VCaP (cell line): Measurements from ENCODE around the gene CSTA.

Experiments used
- H3K27ac ChIP-seq: fragments of 450-650 bp; 2 replicates; pipeline ENCODE4 v1.5.1; 2017
- CTCF ChIP-seq: fragments of 450-650 bp; conservative IDR thresholded peaks from 2 replicates; pipeline ENCODE4 v1.5.1; 2017; ENCODE audit warnings: mild to moderate bottlenecking, moderate library complexity

The CSTA gene

GRCh38 chr3:122322095-122323075 lies 2.7 kb upstream of the CSTA start:
- no peak for TF ChIP-seq CTCF
- H3K27ac ChIP-seq: peak overlapping the region; percentile 74

DNA sequence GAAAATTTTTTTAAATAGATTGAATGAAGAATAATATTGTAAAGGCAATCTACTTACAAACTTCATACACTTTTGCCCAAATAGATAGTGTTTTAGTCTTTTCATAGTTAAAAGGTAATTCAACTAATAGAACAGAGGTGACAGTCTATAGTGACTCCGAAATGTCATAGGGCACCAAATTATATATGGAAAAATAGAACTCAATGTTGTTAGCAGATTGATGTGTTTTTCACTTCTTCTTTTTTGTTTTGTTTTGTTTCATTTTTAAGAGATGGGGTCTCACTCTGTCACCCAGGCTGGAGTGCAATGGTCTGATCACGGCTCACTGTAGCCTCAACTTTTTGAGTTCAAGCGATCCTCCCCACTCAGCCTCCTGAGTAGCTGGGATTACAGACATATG lies 721 bp downstream of the CSTA start:
- TF ChIP-seq CTCF: no peak
- H3K27ac ChIP-seq: no peak overlapping the region

- H3K27ac ChIP-seq: no peak overlapping the region
- no peak for TF ChIP-seq CTCF
These were observed 6.8 kb downstream of the CSTA start for GRCh38 chr3:122331886-122332285.

GRCh38 chr3:122332551-122332950 lies 7.5 kb downstream of the CSTA start:
- no peak overlapping the region for H3K27ac ChIP-seq
- no peak for TF ChIP-seq CTCF

- no peak for TF ChIP-seq CTCF
- H3K27ac ChIP-seq: no peak overlapping the region
These were observed 17.8 kb downstream of the CSTA start for GRCh38 chr3:122342803-122343202.

GRCh38 chr3:122343654-122344053 lies 18.6 kb downstream of the CSTA start:
- H3K27ac ChIP-seq: no peak overlapping the region
- TF ChIP-seq CTCF: no peak

DNA sequence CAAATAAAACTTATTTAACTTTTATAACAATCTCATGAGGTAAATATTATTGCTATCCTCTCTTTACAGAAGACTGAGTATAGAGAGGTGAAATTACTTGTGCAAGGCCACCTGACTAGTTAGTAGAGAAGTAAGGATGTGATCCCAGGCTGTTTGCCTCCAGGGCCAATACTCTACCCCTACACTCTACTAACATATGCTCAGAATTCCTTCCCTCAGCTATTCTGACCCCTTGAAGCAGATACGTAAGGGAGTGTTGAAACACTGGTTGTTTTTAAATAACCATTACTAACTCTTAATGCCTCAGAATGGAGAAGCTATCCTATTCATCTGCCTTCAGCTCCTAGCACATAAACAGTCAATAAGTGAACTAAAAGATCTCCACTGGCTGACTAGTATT lies 24.1 kb downstream of the CSTA start:
- no peak for TF ChIP-seq CTCF
- H3K27ac ChIP-seq: no peak overlapping the region
